Coronary artery (tissue), 2 donors: ENCODE results near the gene CPEB2.

Experiments used
- DNase-seq: peaks from one replicate; pipeline ENCODE4 v3.0.0-alpha.2; 2017; ENCODE audit warnings: low spot score
- H3K27ac ChIP-seq, 2 donors: fragments of 200-600 bp; sonication (generic); one replicate each; pipeline ENCODE4 v1.5.1; 2016 to 2019
- H3K4me3 ChIP-seq: fragments of 200-600 bp; sonication (generic); 2 replicates; pipeline ENCODE4 v1.5.1; 2016; ENCODE audit warnings: mild to moderate bottlenecking, moderate library complexity
- CTCF ChIP-seq: fragments of 200-600 bp; sonication (generic); IDR thresholded peaks from one replicate; pipeline ENCODE4 v1.5.1; 2019; ENCODE audit warnings: antibody characterized with exemption

CPEB2 gene

GRCh38 chr4:15020502-15021286, 18.4 kb downstream of the CPEB2 start:
- Histone ChIP-seq H3K27ac (peak overlapping the region; percentile 11 to 18), H3K4me3 (peak overlapping the region; percentile 40)
- no peak for TF ChIP-seq CTCF
- no peak for DNase-seq

GRCh38 chr4:15021311-15021710, 19.0 kb downstream of the CPEB2 start:
- no peak for DNase-seq
- TF ChIP-seq CTCF = no peak
- Histone ChIP-seq H3K4me3 (peak overlapping the region; percentile 40), H3K27ac (peak overlapping the region in 1 of 2 donors; percentile 0)

GRCh38 chr4:15021946-15022345, 19.7 kb downstream of the CPEB2 start:
- DNase-seq = no peak
- Histone ChIP-seq H3K27ac (peak overlapping the region in 1 of 2 donors; percentile 0), H3K4me3 (no peak overlapping the region)
- TF ChIP-seq CTCF = no peak

- no peak overlapping the region for H3K27ac ChIP-seq
- TF ChIP-seq CTCF = no peak
- no peak overlapping the region for H3K4me3 ChIP-seq
- DNase-seq = no peak
Observed at GRCh38 chr4:15024386-15024785, 22.1 kb downstream of the CPEB2 start.

GRCh38 chr4:15025693-15026092, 23.4 kb downstream of the CPEB2 start:
- no peak overlapping the region for H3K27ac ChIP-seq
- no peak for TF ChIP-seq CTCF
- no peak for DNase-seq
- no peak overlapping the region for H3K4me3 ChIP-seq

GRCh38 chr4:15027921-15028435, 25.7 kb downstream of the CPEB2 start:
- DNase-seq = no peak
- no peak overlapping the region for H3K27ac ChIP-seq
- TF ChIP-seq CTCF = no peak
- no peak overlapping the region for H3K4me3 ChIP-seq

- no peak overlapping the region for H3K27ac ChIP-seq
- DNase-seq = no peak
- no peak for TF ChIP-seq CTCF
Observed at GRCh38 chr4:15031197-15031596, 28.9 kb downstream of the CPEB2 start.

More at GRCh38 chr4:15031197-15031596, 28.9 kb downstream of the CPEB2 start:
- H3K4me3 ChIP-seq = no peak overlapping the region
